ENCODE measurements around the gene TIMP2.
"Not testable (repeated sequence)": the region's sequence is repeated elsewhere in the genome, so short reads cannot be mapped to it uniquely, and the experiment has no call there.

- TF ChIP-seq EZH2 (IDR thresholded peaks at IDR 0.05; ENCODE audit: borderline replicate concordance); CTCF (IDR thresholded peaks at IDR 0.05; ENCODE audit: poor library complexity); EZH2phosphoT487 (IDR thresholded peaks at IDR 0.05; ENCODE audit: low read depth, severe bottlenecking, unreplicated experiment): not testable (repeated sequence)
Observed at GRCh38 chr17:78876954-78877517, 48.2 kb downstream of the TIMP2 start.
